Sigmoid colon (tissue), 4 donors: Measurements from ENCODE around the gene SDK1.

ENCODE experiments used
- POLR2AphosphoS5 ChIP-seq, 4 donors: sonication (generic); formaldehyde crosslinking; IDR thresholded peaks; one replicate each; pipeline ENCODE4 v1.6.1; 2017; ENCODE audit warnings: antibody characterized with exemption in 4 of 4
- TF ChIP-seq, protein P1 (sequence below), 4 experiments: fragments of 450-650 bp in 3 of 4; fragments of 200-600 bp in 1 of 4; IDR thresholded peaks; one replicate each; pipeline ENCODE4 v1.5.1; 2016 to 2019; ENCODE audit warnings: antibody characterized with exemption in 4 of 4, mild to moderate bottlenecking in 3 of 4, moderate library complexity in 2 of 4

DNA sequence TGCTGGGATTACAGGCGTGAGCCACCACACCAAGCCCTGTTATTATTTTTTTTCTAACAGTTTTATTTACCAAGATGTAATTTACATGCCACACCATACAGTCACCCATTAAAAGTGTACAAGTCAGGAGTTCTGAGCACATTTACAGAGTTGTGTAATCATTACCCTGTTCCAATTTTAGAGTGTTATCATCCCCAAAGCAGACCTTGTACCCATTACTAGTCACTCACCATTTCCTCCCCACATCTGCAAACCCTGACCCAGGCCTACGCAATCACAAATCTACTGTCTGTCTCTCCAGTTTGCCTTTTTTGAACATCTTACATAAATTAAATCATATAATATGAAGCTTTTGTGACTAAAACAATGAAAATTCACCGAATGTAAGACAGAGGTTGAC, 978.2 kb downstream of the SDK1 start:
- TF ChIP-seq POLR2AphosphoS5 (IDR thresholded peaks at IDR 0.05) = no peak
- TF ChIP-seq, protein P1, sequence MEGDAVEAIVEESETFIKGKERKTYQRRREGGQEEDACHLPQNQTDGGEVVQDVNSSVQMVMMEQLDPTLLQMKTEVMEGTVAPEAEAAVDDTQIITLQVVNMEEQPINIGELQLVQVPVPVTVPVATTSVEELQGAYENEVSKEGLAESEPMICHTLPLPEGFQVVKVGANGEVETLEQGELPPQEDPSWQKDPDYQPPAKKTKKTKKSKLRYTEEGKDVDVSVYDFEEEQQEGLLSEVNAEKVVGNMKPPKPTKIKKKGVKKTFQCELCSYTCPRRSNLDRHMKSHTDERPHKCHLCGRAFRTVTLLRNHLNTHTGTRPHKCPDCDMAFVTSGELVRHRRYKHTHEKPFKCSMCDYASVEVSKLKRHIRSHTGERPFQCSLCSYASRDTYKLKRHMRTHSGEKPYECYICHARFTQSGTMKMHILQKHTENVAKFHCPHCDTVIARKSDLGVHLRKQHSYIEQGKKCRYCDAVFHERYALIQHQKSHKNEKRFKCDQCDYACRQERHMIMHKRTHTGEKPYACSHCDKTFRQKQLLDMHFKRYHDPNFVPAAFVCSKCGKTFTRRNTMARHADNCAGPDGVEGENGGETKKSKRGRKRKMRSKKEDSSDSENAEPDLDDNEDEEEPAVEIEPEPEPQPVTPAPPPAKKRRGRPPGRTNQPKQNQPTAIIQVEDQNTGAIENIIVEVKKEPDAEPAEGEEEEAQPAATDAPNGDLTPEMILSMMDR (IDR thresholded peaks at IDR 0.05) = no peak
